HepG2 (cell line): ENCODE results near the gene TRIM74. TPM values are rescaled to one million over a fixed set of nuclear protein-coding genes. Genes with fewer than 3 reads are reported as not detected.

Experiments
- DR1 ChIP-seq: sonication (generic); formaldehyde crosslinking; IDR thresholded peaks from 2 replicates; pipeline ENCODE4 v1.8.0; 2021; ENCODE audit warnings: mild to moderate bottlenecking, missing genetic modification reagents, inconsistent platforms
- ESRRA ChIP-seq: sonication (generic); formaldehyde crosslinking; IDR thresholded peaks from 2 replicates; pipeline ENCODE4 v1.5.1; 2020; ENCODE audit warnings: mild to moderate bottlenecking, low read depth, missing genetic modification reagents
- FOXA1 ChIP-seq, 2 experiments: fragments of 450-650 bp in 1 of 2; sonication (generic) in 1 of 2; formaldehyde crosslinking in 1 of 2; IDR thresholded peaks; 2 replicates each; pipeline versions ENCODE4 v1.4.0 to v1.6.1; 2016 to 2020; ENCODE audit warnings: missing genetic modification reagents in 1 of 2
- FOXK1 ChIP-seq: sonication (generic); formaldehyde crosslinking; IDR thresholded peaks from 2 replicates; pipeline ENCODE4 v1.4.0; 2020; ENCODE audit warnings: low read depth, missing genetic modification reagents, borderline replicate concordance
- GPN1 ChIP-seq: sonication (generic); formaldehyde crosslinking; IDR thresholded peaks from 2 replicates; pipeline ENCODE4 v1.5.1; 2020; ENCODE audit warnings: missing genetic modification reagents, borderline replicate concordance
- HNRNPLL ChIP-seq: fragments of 200-400 bp; formaldehyde crosslinking; IDR thresholded peaks from 2 replicates; pipeline ENCODE4 v1.6.1; 2017; ENCODE audit warnings: mild to moderate bottlenecking, low read depth, low read length; ENCODE audit not compliant: poor library complexity, severe bottlenecking
- JUND ChIP-seq: sonication (generic); formaldehyde crosslinking; IDR thresholded peaks from 2 replicates; pipeline ENCODE4 v1.8.0; 2022; ENCODE audit warnings: mild to moderate bottlenecking, missing genetic modification reagents
- KLF11 ChIP-seq: IDR thresholded peaks from 2 replicates; pipeline ENCODE4 v1.6.1; 2016; ENCODE audit warnings: missing compliant biosample characterization
- NCOA1 ChIP-seq: sonication (generic); formaldehyde crosslinking; IDR thresholded peaks from 2 replicates; pipeline ENCODE4 v1.9.0; 2021; ENCODE audit warnings: missing genetic modification reagents
- RFX5 ChIP-seq: IDR thresholded peaks from 2 replicates; pipeline ENCODE4 v1.6.1; 2011; ENCODE audit warnings: low read depth, low read length, improper control_type of control experiment
- SATB2 ChIP-seq: sonication (generic); formaldehyde crosslinking; IDR thresholded peaks from 2 replicates; pipeline ENCODE4 v1.5.0; 2020; ENCODE audit warnings: missing genetic modification reagents
- ZBTB38 ChIP-seq: sonication (generic); formaldehyde crosslinking; IDR thresholded peaks from 2 replicates; pipeline ENCODE4 v1.5.1; 2020; ENCODE audit warnings: mild to moderate bottlenecking, missing genetic modification reagents
- ZNF768 ChIP-seq: sonication (generic); formaldehyde crosslinking; IDR thresholded peaks from 2 replicates; pipeline ENCODE4 v1.4.0; 2020; ENCODE audit warnings: missing genetic modification reagents
- ZNF782 ChIP-seq: sonication (generic); formaldehyde crosslinking; IDR thresholded peaks from 2 replicates; pipeline ENCODE4 v1.4.0; 2020; ENCODE audit warnings: missing genetic modification reagents, mild to moderate bottlenecking, borderline replicate concordance
- polyA plus RNA-seq, 8 experiments: library from polyadenylated mRNA; depleted of rRNA in 3 of 8; stranded (reverse) in 7 of 8; unstranded in 1 of 8; fragments of >200 nt; fragmentation: Illumina TruSeq in 4 of 8; extraction: Trizol in 4 of 8; gene quantifications; 2 replicates each; pipeline versions ENCODE4 v1.2.1 to v1.2.3, GENCODE V29; 2011 to 2016; ENCODE audit warnings: low read depth in 4 of 8, missing spikeins in 1 of 8, mixed read lengths in 1 of 8; ENCODE audit not compliant: insufficient read depth in 1 of 8
- total RNA-seq, 5 experiments: library from RNA; depleted of rRNA; stranded (reverse); fragments of >200 nt; fragmentation: Illumina TruSeq; extraction: Trizol; gene quantifications; 2 replicates each; pipeline ENCODE4 v1.2.3, GENCODE V29; 2016; ENCODE audit warnings: low read depth in 1 of 5
- TF ChIP-seq, protein P1 (sequence below): sonication (generic); formaldehyde crosslinking; IDR thresholded peaks from 2 replicates; pipeline ENCODE4 v1.4.0; 2020; ENCODE audit warnings: missing genetic modification reagents, borderline replicate concordance
- TF ChIP-seq, protein P2 (sequence below): sonication (generic); formaldehyde crosslinking; IDR thresholded peaks from 2 replicates; pipeline ENCODE4 v1.9.0; 2021; ENCODE audit warnings: missing genetic modification reagents, borderline replicate concordance
- TF ChIP-seq, protein P3 (sequence below): sonication (generic); formaldehyde crosslinking; IDR thresholded peaks from 2 replicates; pipeline ENCODE4 v1.5.0; 2020; ENCODE audit warnings: missing genetic modification reagents
- TF ChIP-seq, protein P4 (sequence below): sonication (generic); formaldehyde crosslinking; IDR thresholded peaks from 2 replicates; pipeline ENCODE4 v1.9.0; 2022; ENCODE audit warnings: low read depth, missing genetic modification reagents

Gene TRIM74
- total and polyA plus RNA-seq, 2 of the 13 experiments (the other 11 are each of a cell fraction or from before 2014, with no cell fraction given), result 0.51 to 1.4 TPM

DNA sequence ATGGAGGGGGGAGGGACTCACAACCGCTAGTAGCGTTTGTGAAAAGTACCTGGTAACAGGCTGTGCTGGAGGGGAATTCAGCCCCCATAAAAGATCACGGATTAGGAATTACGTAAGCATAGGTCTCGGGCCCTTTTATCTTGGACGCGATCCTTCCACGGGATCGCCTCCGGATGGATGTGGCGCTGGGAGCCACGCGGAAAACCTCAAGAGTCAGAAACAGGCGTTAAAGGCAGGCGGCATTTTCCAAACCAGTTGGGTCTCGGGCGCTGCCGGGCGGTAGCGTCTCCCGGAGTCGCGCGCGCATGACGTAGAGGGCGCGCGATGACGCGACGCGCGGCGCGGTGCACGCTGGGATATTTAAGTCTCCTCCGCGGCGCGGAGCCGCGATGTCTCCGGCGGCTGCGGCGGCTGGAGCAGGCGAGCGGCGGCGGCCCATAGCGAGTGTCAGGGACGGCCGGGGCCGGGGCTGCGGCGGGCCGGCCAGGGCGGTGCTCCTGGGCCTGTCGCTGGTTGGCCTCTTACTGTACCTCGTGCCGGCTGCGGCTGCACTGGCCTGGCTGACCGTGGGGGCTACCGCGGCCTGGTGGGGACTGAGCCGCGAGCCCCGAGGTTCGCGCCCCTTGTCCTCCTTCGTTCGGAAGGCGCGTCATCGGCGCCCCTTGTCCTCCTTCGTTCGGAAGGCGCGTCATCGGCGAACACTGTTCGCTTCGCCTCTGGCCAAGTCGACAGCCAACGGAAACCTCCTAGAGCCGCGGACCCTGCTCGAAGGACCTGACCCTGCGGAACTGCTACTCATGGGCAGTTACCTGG is 44.3 kb downstream of the TRIM74 start, which contains the start of gene POM121 (continued):
- TF ChIP-seq SATB2 (CRISPR knock-in tag) (no peak), ZBTB38 (CRISPR knock-in tag) (peak; percentile 75), ZNF768 (CRISPR knock-in tag) (peak; percentile 25; the same call in 1 of the 2 replicates), FOXK1 (CRISPR knock-in tag) (peak; percentile 89; the same call in 1 of the 2 replicates), KLF11 (CRISPR knock-in tag) (no peak), GPN1 (no peak), HNRNPLL (peak; percentile 80), NCOA1 (CRISPR knock-in tag) (0 out of 2 replicates have a peak, but pooled peaks have one; percentile 43), ZNF782 (CRISPR knock-in tag) (no peak), ESRRA (CRISPR knock-in tag) (peak; percentile 59; the same call in 1 of the 2 replicates), RFX5 (no peak), FOXA1 (IDR thresholded peaks at IDR 0.05) (no peak), FOXA1 (CRISPR knock-in tag; IDR thresholded peaks at IDR 0.05) (no peak), JUND (CRISPR knock-in tag) (0 out of 2 replicates have a peak, but pooled peaks have one; percentile 17), DR1 (no peak)
- TF ChIP-seq, protein P1, sequence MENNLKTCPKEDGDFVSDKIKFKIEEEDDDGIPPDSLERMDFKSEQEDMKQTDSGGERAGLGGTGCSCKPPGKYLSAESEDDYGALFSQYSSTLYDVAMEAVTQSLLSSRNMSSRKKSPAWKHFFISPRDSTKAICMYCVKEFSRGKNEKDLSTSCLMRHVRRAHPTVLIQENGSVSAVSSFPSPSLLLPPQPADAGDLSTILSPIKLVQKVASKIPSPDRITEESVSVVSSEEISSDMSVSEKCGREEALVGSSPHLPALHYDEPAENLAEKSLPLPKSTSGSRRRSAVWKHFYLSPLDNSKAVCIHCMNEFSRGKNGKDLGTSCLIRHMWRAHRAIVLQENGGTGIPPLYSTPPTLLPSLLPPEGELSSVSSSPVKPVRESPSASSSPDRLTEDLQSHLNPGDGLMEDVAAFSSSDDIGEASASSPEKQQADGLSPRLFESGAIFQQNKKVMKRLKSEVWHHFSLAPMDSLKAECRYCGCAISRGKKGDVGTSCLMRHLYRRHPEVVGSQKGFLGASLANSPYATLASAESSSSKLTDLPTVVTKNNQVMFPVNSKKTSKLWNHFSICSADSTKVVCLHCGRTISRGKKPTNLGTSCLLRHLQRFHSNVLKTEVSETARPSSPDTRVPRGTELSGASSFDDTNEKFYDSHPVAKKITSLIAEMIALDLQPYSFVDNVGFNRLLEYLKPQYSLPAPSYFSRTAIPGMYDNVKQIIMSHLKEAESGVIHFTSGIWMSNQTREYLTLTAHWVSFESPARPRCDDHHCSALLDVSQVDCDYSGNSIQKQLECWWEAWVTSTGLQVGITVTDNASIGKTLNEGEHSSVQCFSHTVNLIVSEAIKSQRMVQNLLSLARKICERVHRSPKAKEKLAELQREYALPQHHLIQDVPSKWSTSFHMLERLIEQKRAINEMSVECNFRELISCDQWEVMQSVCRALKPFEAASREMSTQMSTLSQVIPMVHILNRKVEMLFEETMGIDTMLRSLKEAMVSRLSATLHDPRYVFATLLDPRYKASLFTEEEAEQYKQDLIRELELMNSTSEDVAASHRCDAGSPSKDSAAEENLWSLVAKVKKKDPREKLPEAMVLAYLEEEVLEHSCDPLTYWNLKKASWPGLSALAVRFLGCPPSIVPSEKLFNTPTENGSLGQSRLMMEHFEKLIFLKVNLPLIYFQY (CRISPR knock-in tag), result no peak
- TF ChIP-seq, protein P2, sequence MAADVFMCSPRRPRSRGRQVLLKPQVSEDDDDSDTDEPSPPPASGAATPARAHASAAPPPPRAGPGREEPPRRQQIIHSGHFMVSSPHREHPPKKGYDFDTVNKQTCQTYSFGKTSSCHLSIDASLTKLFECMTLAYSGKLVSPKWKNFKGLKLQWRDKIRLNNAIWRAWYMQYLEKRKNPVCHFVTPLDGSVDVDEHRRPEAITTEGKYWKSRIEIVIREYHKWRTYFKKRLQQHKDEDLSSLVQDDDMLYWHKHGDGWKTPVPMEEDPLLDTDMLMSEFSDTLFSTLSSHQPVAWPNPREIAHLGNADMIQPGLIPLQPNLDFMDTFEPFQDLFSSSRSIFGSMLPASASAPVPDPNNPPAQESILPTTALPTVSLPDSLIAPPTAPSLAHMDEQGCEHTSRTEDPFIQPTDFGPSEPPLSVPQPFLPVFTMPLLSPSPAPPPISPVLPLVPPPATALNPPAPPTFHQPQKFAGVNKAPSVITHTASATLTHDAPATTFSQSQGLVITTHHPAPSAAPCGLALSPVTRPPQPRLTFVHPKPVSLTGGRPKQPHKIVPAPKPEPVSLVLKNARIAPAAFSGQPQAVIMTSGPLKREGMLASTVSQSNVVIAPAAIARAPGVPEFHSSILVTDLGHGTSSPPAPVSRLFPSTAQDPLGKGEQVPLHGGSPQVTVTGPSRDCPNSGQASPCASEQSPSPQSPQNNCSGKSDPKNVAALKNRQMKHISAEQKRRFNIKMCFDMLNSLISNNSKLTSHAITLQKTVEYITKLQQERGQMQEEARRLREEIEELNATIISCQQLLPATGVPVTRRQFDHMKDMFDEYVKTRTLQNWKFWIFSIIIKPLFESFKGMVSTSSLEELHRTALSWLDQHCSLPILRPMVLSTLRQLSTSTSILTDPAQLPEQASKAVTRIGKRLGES (CRISPR knock-in tag), result no peak
- TF ChIP-seq, protein P3, sequence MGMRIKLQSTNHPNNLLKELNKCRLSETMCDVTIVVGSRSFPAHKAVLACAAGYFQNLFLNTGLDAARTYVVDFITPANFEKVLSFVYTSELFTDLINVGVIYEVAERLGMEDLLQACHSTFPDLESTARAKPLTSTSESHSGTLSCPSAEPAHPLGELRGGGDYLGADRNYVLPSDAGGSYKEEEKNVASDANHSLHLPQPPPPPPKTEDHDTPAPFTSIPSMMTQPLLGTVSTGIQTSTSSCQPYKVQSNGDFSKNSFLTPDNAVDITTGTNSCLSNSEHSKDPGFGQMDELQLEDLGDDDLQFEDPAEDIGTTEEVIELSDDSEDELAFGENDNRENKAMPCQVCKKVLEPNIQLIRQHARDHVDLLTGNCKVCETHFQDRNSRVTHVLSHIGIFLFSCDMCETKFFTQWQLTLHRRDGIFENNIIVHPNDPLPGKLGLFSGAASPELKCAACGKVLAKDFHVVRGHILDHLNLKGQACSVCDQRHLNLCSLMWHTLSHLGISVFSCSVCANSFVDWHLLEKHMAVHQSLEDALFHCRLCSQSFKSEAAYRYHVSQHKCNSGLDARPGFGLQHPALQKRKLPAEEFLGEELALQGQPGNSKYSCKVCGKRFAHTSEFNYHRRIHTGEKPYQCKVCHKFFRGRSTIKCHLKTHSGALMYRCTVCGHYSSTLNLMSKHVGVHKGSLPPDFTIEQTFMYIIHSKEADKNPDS (CRISPR knock-in tag), result 0 out of 2 replicates have a peak, but pooled peaks have one; percentile 52
- TF ChIP-seq, protein P4, sequence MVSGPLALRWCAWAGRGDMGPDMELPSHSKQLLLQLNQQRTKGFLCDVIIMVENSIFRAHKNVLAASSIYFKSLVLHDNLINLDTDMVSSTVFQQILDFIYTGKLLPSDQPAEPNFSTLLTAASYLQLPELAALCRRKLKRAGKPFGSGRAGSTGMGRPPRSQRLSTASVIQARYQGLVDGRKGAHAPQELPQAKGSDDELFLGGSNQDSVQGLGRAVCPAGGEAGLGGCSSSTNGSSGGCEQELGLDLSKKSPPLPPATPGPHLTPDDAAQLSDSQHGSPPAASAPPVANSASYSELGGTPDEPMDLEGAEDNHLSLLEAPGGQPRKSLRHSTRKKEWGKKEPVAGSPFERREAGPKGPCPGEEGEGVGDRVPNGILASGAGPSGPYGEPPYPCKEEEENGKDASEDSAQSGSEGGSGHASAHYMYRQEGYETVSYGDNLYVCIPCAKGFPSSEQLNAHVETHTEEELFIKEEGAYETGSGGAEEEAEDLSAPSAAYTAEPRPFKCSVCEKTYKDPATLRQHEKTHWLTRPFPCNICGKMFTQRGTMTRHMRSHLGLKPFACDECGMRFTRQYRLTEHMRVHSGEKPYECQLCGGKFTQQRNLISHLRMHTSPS (CRISPR knock-in tag), result no peak
